Measurements from ENCODE around the gene BICD1. TPM values are rescaled to one million over a fixed set of nuclear protein-coding genes. Genes with fewer than 3 reads are reported as not detected.

The BICD1 gene
- total RNA-seq, 1 donor from 2014 or later, result 33.8 TPM

DNA sequence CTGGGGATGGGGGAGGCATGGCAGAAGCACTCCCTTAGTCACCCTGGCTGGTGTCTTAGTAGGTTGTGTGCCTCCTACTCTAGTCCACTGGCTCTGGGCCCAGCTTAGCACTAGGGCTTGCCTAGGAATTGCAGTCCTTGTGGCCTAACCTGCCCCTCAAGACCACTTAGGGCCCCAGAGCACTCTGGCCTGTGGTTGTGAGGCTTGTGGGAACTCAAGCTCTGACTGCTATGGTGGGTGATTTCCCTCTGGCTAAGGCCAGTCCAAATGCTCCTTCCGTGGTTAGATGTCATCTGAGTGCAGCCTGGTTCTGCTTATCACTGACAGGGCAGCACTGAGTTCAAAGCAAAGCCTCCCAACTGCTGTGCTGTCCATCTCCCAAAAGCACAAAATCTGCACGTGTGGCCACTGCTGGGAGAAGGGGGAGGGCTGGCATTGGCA lies 312.9 kb downstream of the BICD1 start:
- Histone ChIP-seq H3K36me3 (no peaks in the 10 kb centered on the region), H3K4me3 (no peak overlapping the region), H3K27me3 (no peaks in the 10 kb centered on the region), H3K27ac (no peak overlapping the region), H3K9me3 (no peaks in the 10 kb centered on the region), H3K4me1 (no peaks in the 10 kb centered on the region)
- no peak for DNase-seq (ENCODE audit: low spot score in 2 of 2)
- intact Hi-C loops (cut with DNase I), result no loop called here
- TF ChIP-seq, protein P1, sequence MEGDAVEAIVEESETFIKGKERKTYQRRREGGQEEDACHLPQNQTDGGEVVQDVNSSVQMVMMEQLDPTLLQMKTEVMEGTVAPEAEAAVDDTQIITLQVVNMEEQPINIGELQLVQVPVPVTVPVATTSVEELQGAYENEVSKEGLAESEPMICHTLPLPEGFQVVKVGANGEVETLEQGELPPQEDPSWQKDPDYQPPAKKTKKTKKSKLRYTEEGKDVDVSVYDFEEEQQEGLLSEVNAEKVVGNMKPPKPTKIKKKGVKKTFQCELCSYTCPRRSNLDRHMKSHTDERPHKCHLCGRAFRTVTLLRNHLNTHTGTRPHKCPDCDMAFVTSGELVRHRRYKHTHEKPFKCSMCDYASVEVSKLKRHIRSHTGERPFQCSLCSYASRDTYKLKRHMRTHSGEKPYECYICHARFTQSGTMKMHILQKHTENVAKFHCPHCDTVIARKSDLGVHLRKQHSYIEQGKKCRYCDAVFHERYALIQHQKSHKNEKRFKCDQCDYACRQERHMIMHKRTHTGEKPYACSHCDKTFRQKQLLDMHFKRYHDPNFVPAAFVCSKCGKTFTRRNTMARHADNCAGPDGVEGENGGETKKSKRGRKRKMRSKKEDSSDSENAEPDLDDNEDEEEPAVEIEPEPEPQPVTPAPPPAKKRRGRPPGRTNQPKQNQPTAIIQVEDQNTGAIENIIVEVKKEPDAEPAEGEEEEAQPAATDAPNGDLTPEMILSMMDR (IDR thresholded peaks at IDR 0.05), result no peak

DNA sequence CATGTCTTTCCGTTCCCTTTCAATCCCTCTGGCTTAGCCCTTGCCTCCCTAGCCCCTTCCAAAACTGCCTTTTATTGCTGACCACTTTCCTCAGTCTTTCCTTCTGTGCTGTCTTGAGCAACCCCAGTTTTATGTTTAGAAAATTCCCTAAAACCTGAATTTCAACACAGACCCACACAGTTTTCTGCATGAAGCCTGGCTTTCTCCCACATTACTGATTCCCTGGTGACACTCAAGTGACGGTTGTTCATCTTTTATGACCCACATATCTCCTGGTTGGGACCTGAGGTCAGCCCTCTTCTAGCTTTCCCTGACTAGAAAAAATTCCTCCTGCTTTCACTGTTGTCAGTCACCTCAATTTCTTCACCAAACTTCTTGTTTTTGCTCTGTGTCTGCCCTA lies 313.7 kb downstream of the BICD1 start:
- intact Hi-C loops (cut with DNase I), result no loop called here
- no peak overlapping the region for H3K27ac ChIP-seq

DNA sequence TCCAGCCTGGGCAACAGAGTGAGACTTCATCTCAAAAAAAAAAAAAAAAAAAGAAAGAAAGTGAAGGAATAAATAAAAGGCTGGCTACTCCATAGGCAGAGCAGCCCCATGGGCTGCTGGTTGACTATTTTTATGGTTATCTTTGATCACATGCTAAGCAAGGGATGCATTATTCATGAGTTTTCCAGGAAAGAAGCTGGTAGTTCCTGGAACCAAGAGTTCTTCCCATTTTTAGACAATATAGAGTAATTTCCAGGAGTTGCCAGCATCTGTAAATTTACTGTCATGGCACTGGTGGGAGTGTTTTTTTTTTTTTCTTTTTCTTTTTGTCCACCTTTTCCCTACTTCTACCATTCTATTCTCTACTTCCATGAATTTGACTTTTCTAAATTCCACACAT lies 316.9 kb downstream of the BICD1 start:
- Histone ChIP-seq H3K4me1 (no peaks in the 10 kb centered on the region), H3K9me3 (peaks cover 0 to 23% of the 10 kb centered on the region in 2 donors), H3K36me3 (no peaks in the 10 kb centered on the region), H3K27ac (no peak overlapping the region), H3K4me3 (no peak overlapping the region), H3K27me3 (no peaks in the 10 kb centered on the region)
- intact Hi-C loops (cut with DNase I), result no loop called here
- DNase-seq (ENCODE audit: low spot score in 2 of 2), result no peak
- TF ChIP-seq, protein P1 (IDR thresholded peaks at IDR 0.05), result no peak

More for the DNA sequence above, 313.7 kb downstream of the BICD1 start:
- no peaks in the 10 kb centered on the region for H3K4me1 ChIP-seq
- no peak for DNase-seq (ENCODE audit: low spot score in 2 of 2)
- no peak overlapping the region for H3K4me3 ChIP-seq
- TF ChIP-seq, protein P1 (IDR thresholded peaks at IDR 0.05), result no peak
- no peaks in the 10 kb centered on the region for H3K27me3 ChIP-seq
- no peaks in the 10 kb centered on the region for H3K9me3 ChIP-seq
- H3K36me3 ChIP-seq, result no peaks in the 10 kb centered on the region

DNA sequence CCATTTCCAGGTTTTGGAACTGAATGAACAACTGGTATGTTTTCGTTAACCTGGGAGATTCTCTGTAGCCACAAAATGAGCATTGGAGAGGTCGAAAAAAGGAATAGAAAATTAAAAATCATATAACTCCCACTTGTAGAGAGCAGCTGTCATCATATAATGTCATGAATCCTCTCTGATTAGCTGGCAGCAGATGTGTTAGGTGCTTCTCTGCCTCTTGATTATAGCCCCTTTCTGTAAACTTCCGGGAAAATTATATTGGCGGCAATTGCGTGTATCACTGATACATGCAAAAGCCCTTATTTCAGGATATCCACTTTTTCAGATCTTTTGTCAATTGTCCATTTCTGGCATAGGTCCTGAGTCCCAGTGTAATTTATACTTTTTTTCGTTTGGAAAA lies 324.4 kb downstream of the BICD1 start:
- H3K4me1 ChIP-seq, result no peaks in the 10 kb centered on the region
- no peaks in the 10 kb centered on the region for H3K36me3 ChIP-seq
- intact Hi-C loops (cut with DNase I), result no loop called here
- no peak for DNase-seq (ENCODE audit: low spot score in 2 of 2)
- H3K27me3 ChIP-seq, result no peaks in the 10 kb centered on the region
- H3K4me3 ChIP-seq, result no peak overlapping the region
- TF ChIP-seq, protein P1 (IDR thresholded peaks at IDR 0.05), result no peak
- H3K9me3 ChIP-seq, result peaks cover 0 to 23% of the 10 kb centered on the region in 2 donors
- no peak overlapping the region for H3K27ac ChIP-seq

Other genes starting within 250 kb of the BICD1 start
- gene RESF1, start 147.4 kb upstream of the BICD1 start, total RNA-seq, result 26.0 TPM

Data from ascending aorta (tissue), 2 donors.